ENCODE results near the gene PSMD3. TPM values are rescaled to one million over a fixed set of nuclear protein-coding genes. Genes with fewer than 3 reads are reported as not detected.

Gene PSMD3
- total and polyA plus RNA-seq, 9 donors: 48.2 to 88.4 (median 73.4) TPM

DNA sequence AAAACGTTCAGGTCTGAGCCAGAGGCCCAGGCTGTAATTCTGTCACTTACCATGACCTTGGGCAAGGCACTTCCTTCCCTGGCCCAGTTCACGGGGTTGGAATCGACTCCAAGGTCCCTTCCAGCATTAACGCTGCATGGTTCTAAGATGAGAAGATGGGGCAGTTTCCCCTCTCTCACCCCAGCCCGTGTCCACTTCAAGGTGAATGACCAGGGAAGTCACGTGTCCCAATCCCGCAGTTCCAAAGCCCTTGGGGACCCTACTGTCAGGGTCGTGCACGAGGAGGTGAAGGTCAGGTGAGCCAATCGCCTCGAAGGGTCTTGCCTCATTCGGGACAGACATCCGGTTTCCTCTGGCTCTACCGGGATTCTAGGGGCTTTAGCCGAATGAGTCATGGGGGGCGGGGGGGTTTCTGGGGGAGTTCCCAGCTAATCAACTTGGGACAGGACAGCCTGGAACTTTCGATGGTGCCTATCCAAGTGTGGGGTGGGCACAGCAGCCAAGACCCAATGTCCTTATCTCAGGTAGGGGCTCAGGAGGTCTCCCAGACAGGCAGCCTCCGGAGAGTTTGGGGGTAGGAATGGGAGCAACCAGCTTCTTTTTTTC lies 33.9 kb downstream of the PSMD3 start:
- no peak overlapping the region for H3K4me3 ChIP-seq
- no peaks in the 10 kb centered on the region for H3K36me3 ChIP-seq
- DNase-seq: peak; percentile 58 to 76 (median 61)
- H3K4me1 ChIP-seq (ENCODE audit: insufficient read depth): peaks cover 17% of the 10 kb centered on the region
- TF ChIP-seq, protein P1, sequence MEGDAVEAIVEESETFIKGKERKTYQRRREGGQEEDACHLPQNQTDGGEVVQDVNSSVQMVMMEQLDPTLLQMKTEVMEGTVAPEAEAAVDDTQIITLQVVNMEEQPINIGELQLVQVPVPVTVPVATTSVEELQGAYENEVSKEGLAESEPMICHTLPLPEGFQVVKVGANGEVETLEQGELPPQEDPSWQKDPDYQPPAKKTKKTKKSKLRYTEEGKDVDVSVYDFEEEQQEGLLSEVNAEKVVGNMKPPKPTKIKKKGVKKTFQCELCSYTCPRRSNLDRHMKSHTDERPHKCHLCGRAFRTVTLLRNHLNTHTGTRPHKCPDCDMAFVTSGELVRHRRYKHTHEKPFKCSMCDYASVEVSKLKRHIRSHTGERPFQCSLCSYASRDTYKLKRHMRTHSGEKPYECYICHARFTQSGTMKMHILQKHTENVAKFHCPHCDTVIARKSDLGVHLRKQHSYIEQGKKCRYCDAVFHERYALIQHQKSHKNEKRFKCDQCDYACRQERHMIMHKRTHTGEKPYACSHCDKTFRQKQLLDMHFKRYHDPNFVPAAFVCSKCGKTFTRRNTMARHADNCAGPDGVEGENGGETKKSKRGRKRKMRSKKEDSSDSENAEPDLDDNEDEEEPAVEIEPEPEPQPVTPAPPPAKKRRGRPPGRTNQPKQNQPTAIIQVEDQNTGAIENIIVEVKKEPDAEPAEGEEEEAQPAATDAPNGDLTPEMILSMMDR (IDR thresholded peaks at IDR 0.05): no peak
- no peak for TF ChIP-seq POLR2A (IDR thresholded peaks at IDR 0.05)
- WGBS, 3 donors: 14 to 19% (median 18%) methylated on average over 18 of the region's 18 CpGs
- no peaks in the 10 kb centered on the region for H3K9me3 ChIP-seq
- intact Hi-C loops (cut with DNase I): loop anchor here (5.0 to 10.0 kb wide), 5 partner anchors 150 to 280 kb away; partner anchors contain the start of gene CDC6 (in 1 of the 4)
- H3K27me3 ChIP-seq: no peaks in the 10 kb centered on the region
- peak overlapping the region; percentile 57 to 70 for H3K27ac ChIP-seq

DNA sequence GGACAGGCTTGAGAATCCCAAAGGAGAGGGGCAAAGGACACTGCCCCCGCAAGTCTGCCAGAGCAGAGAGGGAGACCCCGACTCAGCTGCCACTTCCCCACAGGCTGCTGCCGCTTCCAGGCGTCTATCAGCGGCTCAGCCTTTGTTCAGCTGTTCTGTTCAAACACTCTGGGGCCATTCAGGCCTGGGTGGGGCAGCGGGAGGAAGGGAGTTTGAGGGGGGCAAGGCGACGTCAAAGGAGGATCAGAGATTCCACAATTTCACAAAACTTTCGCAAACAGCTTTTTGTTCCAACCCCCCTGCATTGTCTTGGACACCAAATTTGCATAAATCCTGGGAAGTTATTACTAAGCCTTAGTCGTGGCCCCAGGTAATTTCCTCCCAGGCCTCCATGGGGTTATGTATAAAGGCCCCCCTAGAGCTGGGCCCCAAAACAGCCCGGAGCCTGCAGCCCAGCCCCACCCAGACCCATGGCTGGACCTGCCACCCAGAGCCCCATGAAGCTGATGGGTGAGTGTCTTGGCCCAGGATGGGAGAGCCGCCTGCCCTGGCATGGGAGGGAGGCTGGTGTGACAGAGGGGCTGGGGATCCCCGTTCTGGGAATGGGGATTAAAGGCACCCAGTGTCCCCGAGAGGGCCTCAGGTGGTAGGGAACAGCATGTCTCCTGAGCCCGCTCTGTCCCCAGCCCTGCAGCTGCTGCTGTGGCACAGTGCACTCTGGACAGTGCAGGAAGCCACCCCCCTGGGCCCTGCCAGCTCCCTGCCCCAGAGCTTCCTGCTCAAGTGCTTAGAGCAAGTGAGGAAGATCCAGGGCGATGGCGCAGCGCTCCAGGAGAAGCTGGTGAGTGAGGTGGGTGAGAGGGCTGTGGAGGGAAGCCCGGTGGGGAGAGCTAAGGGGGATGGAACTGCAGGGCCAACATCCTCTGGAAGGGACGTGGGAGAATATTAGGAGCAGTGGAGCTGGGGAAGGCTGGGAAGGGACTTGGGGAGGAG lies 34.7 kb downstream of the PSMD3 start, which contains the start of gene CSF3:
Gene CSF3, plus strand, starts transcription at position 436 of the 993 bp plus-strand sequence. Its CDS starts 35 bp downstream, at position 471.
- Histone ChIP-seq H3K9me3 (no peaks in the 10 kb centered on the region), H3K4me1 (ENCODE audit: insufficient read depth) (peaks cover 19% of the 10 kb centered on the region), H3K36me3 (no peaks in the 10 kb centered on the region), H3K4me3 (no peak within 1 kb of the TSS), H3K27me3 (no peaks in the 10 kb centered on the region), H3K27ac (peak within 1 kb of the TSS; percentile 57 to 70)
- DNase-seq: peak in 4 of 5 donors; percentile 40 to 71 (median 52)
- 56 to 66% (median 58%) methylated on average over 19 to 20 of the region's 20 CpGs for WGBS, 3 donors
- intact Hi-C loops (cut with DNase I): loop anchor here in 3 of 4 donors (5.0 to 10.0 kb wide), 4 partner anchors 97 to 280 kb away; no protein-coding TSS in a partner anchor
- TF ChIP-seq EP300 (IDR thresholded peaks at IDR 0.05): no peak
- TF ChIP-seq, protein P1 (IDR thresholded peaks at IDR 0.05): no peak

DNA sequence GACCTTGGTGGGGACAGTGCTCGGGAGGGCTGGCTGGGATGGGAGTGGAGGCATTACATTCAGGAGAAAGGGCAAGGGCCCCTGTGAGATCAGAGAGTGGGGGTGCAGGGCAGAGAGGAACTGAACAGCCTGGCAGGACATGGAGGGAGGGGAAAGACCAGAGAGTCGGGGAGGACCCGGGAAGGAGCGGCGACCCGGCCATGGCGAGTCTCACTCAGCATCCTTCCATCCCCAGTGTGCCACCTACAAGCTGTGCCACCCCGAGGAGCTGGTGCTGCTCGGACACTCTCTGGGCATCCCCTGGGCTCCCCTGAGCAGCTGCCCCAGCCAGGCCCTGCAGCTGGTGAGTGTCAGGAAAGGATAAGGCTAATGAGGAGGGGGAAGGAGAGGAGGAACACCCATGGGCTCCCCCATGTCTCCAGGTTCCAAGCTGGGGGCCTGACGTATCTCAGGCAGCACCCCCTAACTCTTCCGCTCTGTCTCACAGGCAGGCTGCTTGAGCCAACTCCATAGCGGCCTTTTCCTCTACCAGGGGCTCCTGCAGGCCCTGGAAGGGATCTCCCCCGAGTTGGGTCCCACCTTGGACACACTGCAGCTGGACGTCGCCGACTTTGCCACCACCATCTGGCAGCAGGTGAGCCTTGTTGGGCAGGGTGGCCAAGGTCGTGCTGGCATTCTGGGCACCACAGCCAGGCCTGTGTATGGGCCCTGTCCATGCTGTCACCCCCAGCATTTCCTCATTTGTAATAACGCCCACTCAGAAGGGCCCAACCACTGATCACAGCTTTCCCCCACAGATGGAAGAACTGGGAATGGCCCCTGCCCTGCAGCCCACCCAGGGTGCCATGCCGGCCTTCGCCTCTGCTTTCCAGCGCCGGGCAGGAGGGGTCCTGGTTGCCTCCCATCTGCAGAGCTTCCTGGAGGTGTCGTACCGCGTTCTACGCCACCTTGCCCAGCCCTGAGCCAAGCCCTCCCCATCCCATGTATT lies 35.7 kb downstream of the PSMD3 start:
- H3K27me3 ChIP-seq: no peaks in the 10 kb centered on the region
- DNase-seq: peak in 2 of 5 donors; percentile 37 to 40
- TF ChIP-seq EP300 (IDR thresholded peaks at IDR 0.05) (no peak), POLR2A (IDR thresholded peaks at IDR 0.05) (no peak)
- TF ChIP-seq, protein P1 (IDR thresholded peaks at IDR 0.05): no peak
- no peak overlapping the region for H3K4me3 ChIP-seq
- no peaks in the 10 kb centered on the region for H3K36me3 ChIP-seq
- H3K4me1 ChIP-seq (ENCODE audit: insufficient read depth): peaks cover 19% of the 10 kb centered on the region
- peak overlapping the region; percentile 55 to 70 for H3K27ac ChIP-seq
- no peaks in the 10 kb centered on the region for H3K9me3 ChIP-seq
- 44 to 64% (median 57%) methylated on average over 26 of the region's 26 CpGs for WGBS, 3 donors
- intact Hi-C loops (cut with DNase I): loop anchor here in 3 of 4 donors (5.0 to 10.0 kb wide), 4 partner anchors 96 to 279 kb away; no protein-coding TSS in a partner anchor
